ENCODE results near the gene SPOUT1. TPM values are rescaled to one million over a fixed set of nuclear protein-coding genes. Genes with fewer than 3 reads are reported as not detected.

Gene SPOUT1
- total RNA-seq, 6 donors from 2014 or later = 10.5 to 108 (median 41.7) TPM

- peaks cover 9 to 51% (median 35%) of the 10 kb centered on the region in 4 donors for H3K36me3 ChIP-seq
- 92 to 94% methylated on average over 11 to 12 of the region's 12 CpGs for WGBS, 2 donors
These were observed 20.5 kb downstream of the SPOUT1 start for GRCh38 chr9:128809036-128809599.

GRCh38 chr9:128808543-128808942 lies 21.1 kb downstream of the SPOUT1 start:
- H3K4me3 ChIP-seq = no peak overlapping the region
- WGBS, 2 donors = 98 to 100% methylated on average over 1 to 3 of the region's 3 CpGs
- TF ChIP-seq POLR2AphosphoS5 (IDR thresholded peaks at IDR 0.05) = no peak
- TF ChIP-seq CTCF (IDR thresholded peaks at IDR 0.05) = no peak
- no peak for TF ChIP-seq EP300 (IDR thresholded peaks at IDR 0.05)
- no peak for TF ChIP-seq POLR2A (IDR thresholded peaks at IDR 0.05)
- H3K27me3 ChIP-seq = no peaks in the 10 kb centered on the region
- DNase-seq (no peak), ATAC-seq (ENCODE audit: low FRiP score in 2 of 2) (no peak)
- H3K27ac ChIP-seq = no peak overlapping the region
- H3K36me3 ChIP-seq = peaks cover 12 to 57% (median 41%) of the 10 kb centered on the region in 4 donors
- no peaks in the 10 kb centered on the region for H3K4me1 ChIP-seq
- no peaks in the 10 kb centered on the region for H3K9me3 ChIP-seq

More at GRCh38 chr9:128809036-128809599, 20.5 kb downstream of the SPOUT1 start:
- H3K9me3 ChIP-seq = no peaks in the 10 kb centered on the region
- H3K27ac ChIP-seq = no peak overlapping the region
- H3K4me3 ChIP-seq = no peak overlapping the region
- DNase-seq = no peak
- no peaks in the 10 kb centered on the region for H3K27me3 ChIP-seq
- peak in 1 of 2 donors; percentile 38 for ATAC-seq (ENCODE audit: low FRiP score in 2 of 2)
- H3K4me1 ChIP-seq = no peaks in the 10 kb centered on the region
- TF ChIP-seq POLR2AphosphoS5 (IDR thresholded peaks at IDR 0.05) (no peak), CTCF (IDR thresholded peaks at IDR 0.05) (no peak), EP300 (IDR thresholded peaks at IDR 0.05) (no peak), POLR2A (IDR thresholded peaks at IDR 0.05) (no peak)

GRCh38 chr9:128807827-128808226 lies 21.8 kb downstream of the SPOUT1 start:
- H3K36me3 ChIP-seq = peaks cover 16 to 64% (median 48%) of the 10 kb centered on the region in 4 donors
- no peak for DNase-seq
- H3K4me1 ChIP-seq = no peaks in the 10 kb centered on the region
- no peak for TF ChIP-seq POLR2A (IDR thresholded peaks at IDR 0.05)
- TF ChIP-seq CTCF (IDR thresholded peaks at IDR 0.05) = no peak
- no peak for TF ChIP-seq POLR2AphosphoS5 (IDR thresholded peaks at IDR 0.05)
- no peak for TF ChIP-seq EP300 (IDR thresholded peaks at IDR 0.05)
- no peaks in the 10 kb centered on the region for H3K9me3 ChIP-seq
- 86% methylated on average over 5 to 13 of the region's 14 CpGs for WGBS, 2 donors
- no peak overlapping the region for H3K27ac ChIP-seq
- no peaks in the 10 kb centered on the region for H3K27me3 ChIP-seq
- H3K4me3 ChIP-seq = no peak overlapping the region
- ATAC-seq (ENCODE audit: low FRiP score in 2 of 2) = no peak

- 87 to 89% methylated on average over 11 to 14 of the region's 14 CpGs for WGBS, 2 donors
- DNase-seq (no peak), ATAC-seq (ENCODE audit: low FRiP score in 2 of 2) (no peak)
- Histone ChIP-seq H3K4me3 (no peak overlapping the region), H3K4me1 (no peaks in the 10 kb centered on the region), H3K36me3 (peaks cover 20 to 80% (median 64%) of the 10 kb centered on the region in 4 donors), H3K27ac (no peak overlapping the region), H3K9me3 (no peaks in the 10 kb centered on the region), H3K27me3 (no peaks in the 10 kb centered on the region)
- TF ChIP-seq POLR2AphosphoS5 (IDR thresholded peaks at IDR 0.05) (no peak), POLR2A (IDR thresholded peaks at IDR 0.05) (no peak), EP300 (IDR thresholded peaks at IDR 0.05) (no peak), CTCF (IDR thresholded peaks at IDR 0.05) (no peak)
These were observed 23.9 kb downstream of the SPOUT1 start for GRCh38 chr9:128805661-128806060.

- Histone ChIP-seq H3K4me1 (no peaks in the 10 kb centered on the region), H3K27me3 (no peaks in the 10 kb centered on the region), H3K4me3 (no peak overlapping the region), H3K9me3 (no peaks in the 10 kb centered on the region), H3K27ac (no peak overlapping the region), H3K36me3 (peaks cover 30 to 97% (median 79%) of the 10 kb centered on the region in 4 donors)
- DNase-seq (no peak), ATAC-seq (ENCODE audit: low FRiP score in 2 of 2) (no peak)
- WGBS, 2 donors = 88 to 89% methylated on average over 4 of the region's 4 CpGs
- TF ChIP-seq EP300 (IDR thresholded peaks at IDR 0.05) = no peak
- no peak for TF ChIP-seq POLR2AphosphoS5 (IDR thresholded peaks at IDR 0.05)
- TF ChIP-seq CTCF (IDR thresholded peaks at IDR 0.05) = no peak
- TF ChIP-seq POLR2A (IDR thresholded peaks at IDR 0.05) = no peak
These were observed 27.1 kb downstream of the SPOUT1 start for GRCh38 chr9:128802482-128802881.

Data from upper lobe of left lung (tissue), 6 donors.